Measurements from ENCODE around the gene WFDC2.

DNA sequence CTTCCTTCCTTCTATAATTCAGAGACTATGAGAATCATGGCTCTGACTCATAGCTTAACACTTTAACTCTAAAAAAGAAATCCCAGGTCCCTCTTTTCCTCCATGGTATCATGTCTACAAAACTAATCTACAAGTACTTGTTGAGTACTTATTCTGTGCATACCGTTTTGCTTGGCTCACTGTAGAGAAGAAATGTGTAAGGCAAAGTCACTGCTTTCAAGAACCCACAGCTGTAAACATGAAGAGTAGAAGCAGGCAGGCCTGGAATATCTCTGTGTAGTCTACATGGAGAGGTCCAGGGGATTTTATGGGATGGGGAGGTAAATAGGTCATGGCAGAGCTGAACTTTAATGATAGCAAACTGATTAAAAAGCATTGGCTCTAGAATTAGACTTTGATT, 32.0 kb downstream of the WFDC2 start:
- TF ChIP-seq POLR2A (IDR thresholded peaks at IDR 0.05; ENCODE audit: low read length) (no peak), GATA1 (IDR thresholded peaks at IDR 0.05; ENCODE audit: low read depth, low read length) (no peak)
